HG03196 (cell line): ENCODE data around the gene HIRA.

Experiments
- ATAC-seq: cut with Tn5 transposase; IDR thresholded peaks from one replicate; pipeline ENCODE4 v1.9.1; 2021; ENCODE audit not compliant: unreplicated experiment

The HIRA gene

GRCh38 chr22:19290400-19291217 is 140.9 kb downstream of the HIRA start:
- no peak for ATAC-seq

GRCh38 chr22:19289475-19290161 is 141.9 kb downstream of the HIRA start:
- no peak for ATAC-seq

- no peak for ATAC-seq
Observed at GRCh38 chr22:19287889-19288288, 143.6 kb downstream of the HIRA start.

- no peak for ATAC-seq
Observed at GRCh38 chr22:19287076-19287707, 144.3 kb downstream of the HIRA start.

- ATAC-seq = no peak
Observed at GRCh38 chr22:19285831-19286230, 145.7 kb downstream of the HIRA start.
